CD4-positive, alpha-beta T cell (primary cell): ENCODE results near the gene RBM20. TPM values are rescaled to one million over a fixed set of nuclear protein-coding genes. Genes with fewer than 3 reads are reported as not detected.

ENCODE experiments used
- ATAC-seq: fragments of 200-7000 bp; cut with Tn5 transposase; one replicate; pipeline ENCODE4 v1.10.0; 2022; ENCODE audit warnings: mild to moderate bottlenecking; ENCODE audit not compliant: poor library complexity
- CTCF ChIA-PET: fragments of 350-600 bp; sonication (Branson Sonifier 250); formaldehyde crosslinking; loops from one replicate; lab custom pipeline; 2021; ENCODE audit warnings: antibody characterized with exemption, inconsistent platforms; lab: Charles Lee
- POLR2A ChIA-PET: fragments of 350-600 bp; sonication (Branson Sonifier 250); formaldehyde crosslinking; loops from one replicate; lab custom pipeline; 2021; ENCODE audit warnings: antibody characterized with exemption, inconsistent platforms; lab: Charles Lee
- DNase-seq, 14 experiments: peaks; one replicate each; pipeline ENCODE4 v3.0.0-alpha.2; 2013 to 2020; ENCODE audit warnings: mixed read lengths in 2 of 14
- H3K27ac ChIP-seq, 2 donors: one replicate each; pipeline versions ENCODE4 v1.5.1 to v1.7.0; 2013; ENCODE audit warnings: low read length in 2 of 2, low read depth in 1 of 2, mild to moderate bottlenecking in 1 of 2
- H3K27me3 ChIP-seq, 2 experiments: 1 replicate in 1 of 2; 2 replicates in 1 of 2; pipeline versions ENCODE4 v1.6.1 to v1.7.0; 2013; ENCODE audit warnings: low read length in 2 of 2, control low read depth in 1 of 2, mild to moderate bottlenecking in 1 of 2, moderate library complexity in 1 of 2; ENCODE audit not compliant: insufficient read depth in 2 of 2, control insufficient read depth in 1 of 2
- H3K36me3 ChIP-seq: one replicate; pipeline ENCODE4 v1.6.1; 2013; ENCODE audit warnings: low read length, control low read depth; ENCODE audit not compliant: insufficient read depth
- H3K4me1 ChIP-seq: one replicate; pipeline ENCODE4 v1.6.1; 2013; ENCODE audit warnings: low read length, control low read depth; ENCODE audit not compliant: insufficient read depth
- H3K4me3 ChIP-seq: one replicate; pipeline ENCODE4 v1.5.1; 2013; ENCODE audit warnings: mild to moderate bottlenecking, low read length, moderate library complexity
- H3K9me3 ChIP-seq, 2 experiments: 1 replicate in 1 of 2; 2 replicates in 1 of 2; pipeline versions ENCODE4 v1.6.1 to v1.7.0; 2013; ENCODE audit warnings: low read length in 2 of 2, mild to moderate bottlenecking in 2 of 2, control low read depth in 1 of 2, moderate library complexity in 1 of 2; ENCODE audit not compliant: control insufficient read depth in 1 of 2, insufficient read depth in 1 of 2
- H3K27ac Mint-ChIP-seq: one replicate; pipeline ENCODE4 v1.8.0; 2020; ENCODE audit warnings: mixed read lengths
- H3K27me3 Mint-ChIP-seq: one replicate; pipeline ENCODE4 v1.8.0; 2021; ENCODE audit warnings: mixed read lengths
- H3K36me3 Mint-ChIP-seq: one replicate; pipeline ENCODE4 v1.8.0; 2021; ENCODE audit warnings: low read depth, mixed read lengths
- H3K4me1 Mint-ChIP-seq: one replicate; pipeline ENCODE4 v1.8.0; 2021; ENCODE audit warnings: low read depth, mixed read lengths
- H3K4me3 Mint-ChIP-seq: one replicate; pipeline ENCODE4 v1.8.0; 2020; ENCODE audit warnings: mild to moderate bottlenecking, mixed read lengths
- H3K9me3 Mint-ChIP-seq: one replicate; pipeline ENCODE4 v1.8.0; 2020; ENCODE audit warnings: mixed read lengths
- intact Hi-C, 2 experiments: fragments of 100-400 bp; cut with DNase I in 1 of 2; cut with micrococcal nuclease in 1 of 2; formaldehyde crosslinking; loops; one replicate each; pipeline versions ENCODE4 v1.15.1 to v1.9.0; 2023 to 2025; cut with DNase I, micrococcal nuclease
- total RNA-seq, 174 experiments: library from RNA in 2 of 174; stranded (reverse) in 2 of 174; gene quantifications; one replicate each; pipeline ENCODE4 v1.2.3 and lab custom pipeline; 2021 to 2026
- TF ChIP-seq, protein P1 (sequence below): fragments of 200-600 bp; IDR thresholded peaks from one replicate; pipeline ENCODE4 v1.8.0; 2022; ENCODE audit warnings: antibody characterized with exemption, mild to moderate bottlenecking

The RBM20 gene
- total RNA-seq, 2 experiments from 2014 or later, result 0.91 to 1.1 TPM

DNA sequence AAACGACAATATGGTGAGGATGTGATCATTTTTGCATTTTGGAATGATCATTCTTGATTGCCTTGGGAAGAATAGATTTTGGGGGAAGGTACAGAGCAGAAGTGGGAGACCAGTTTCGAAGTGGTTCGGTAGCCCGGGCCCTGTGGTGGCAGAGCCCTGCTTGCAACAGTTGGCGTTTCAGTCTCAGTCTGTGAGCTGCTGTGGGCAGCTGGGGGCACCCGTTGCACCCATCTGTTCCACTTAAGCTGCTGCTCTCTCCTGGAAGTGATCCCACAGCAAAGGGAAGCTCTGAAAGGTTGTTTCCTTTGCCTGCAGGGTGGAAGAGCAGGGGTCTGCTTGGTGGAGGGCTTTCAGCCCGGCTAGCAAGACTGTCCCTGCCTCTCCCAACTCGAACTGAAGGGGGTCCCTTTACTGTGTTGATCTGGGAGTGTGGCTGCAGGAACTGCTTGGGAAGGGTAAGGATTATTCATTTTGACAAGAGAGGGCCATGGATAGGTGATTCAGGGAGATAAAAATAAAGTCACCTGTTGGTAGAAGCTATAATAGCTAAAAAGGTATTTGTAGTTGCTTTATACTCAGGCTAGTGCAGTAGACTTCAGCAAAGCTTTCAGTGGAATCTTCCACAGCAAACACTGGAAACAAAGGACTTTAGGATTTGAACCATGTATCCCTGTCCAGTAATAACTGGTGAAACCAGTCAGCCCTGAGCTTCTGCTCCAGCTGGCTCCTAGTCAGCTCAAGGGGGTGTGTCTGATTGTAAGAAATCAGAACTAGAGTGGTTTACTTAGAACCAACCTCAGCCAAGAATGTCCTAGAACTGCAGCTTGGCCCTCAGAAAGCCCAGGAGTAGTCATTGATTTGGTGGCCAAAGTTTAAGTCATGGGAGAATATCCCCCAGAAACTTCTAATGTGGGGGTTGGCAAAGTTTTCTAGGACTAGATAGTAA lies 174.4 kb downstream of the RBM20 start:
- ATAC-seq, result no peak
- Mint-ChIP-seq H3K9me3 (no peaks in the 10 kb centered on the region), H3K27ac (no peak overlapping the region), H3K4me3 (no peak overlapping the region), H3K36me3 (no peaks in the 10 kb centered on the region), H3K27me3 (no peaks in the 10 kb centered on the region), H3K4me1 (peaks cover 55% of the 10 kb centered on the region)
- Histone ChIP-seq H3K9me3 (no peaks in the 10 kb centered on the region), H3K4me1 (peaks cover 18% of the 10 kb centered on the region), H3K36me3 (no peaks in the 10 kb centered on the region), H3K4me3 (no peak overlapping the region), H3K27me3 (no peaks in the 10 kb centered on the region), H3K27ac (no peak overlapping the region)
- TF ChIP-seq, protein P1, sequence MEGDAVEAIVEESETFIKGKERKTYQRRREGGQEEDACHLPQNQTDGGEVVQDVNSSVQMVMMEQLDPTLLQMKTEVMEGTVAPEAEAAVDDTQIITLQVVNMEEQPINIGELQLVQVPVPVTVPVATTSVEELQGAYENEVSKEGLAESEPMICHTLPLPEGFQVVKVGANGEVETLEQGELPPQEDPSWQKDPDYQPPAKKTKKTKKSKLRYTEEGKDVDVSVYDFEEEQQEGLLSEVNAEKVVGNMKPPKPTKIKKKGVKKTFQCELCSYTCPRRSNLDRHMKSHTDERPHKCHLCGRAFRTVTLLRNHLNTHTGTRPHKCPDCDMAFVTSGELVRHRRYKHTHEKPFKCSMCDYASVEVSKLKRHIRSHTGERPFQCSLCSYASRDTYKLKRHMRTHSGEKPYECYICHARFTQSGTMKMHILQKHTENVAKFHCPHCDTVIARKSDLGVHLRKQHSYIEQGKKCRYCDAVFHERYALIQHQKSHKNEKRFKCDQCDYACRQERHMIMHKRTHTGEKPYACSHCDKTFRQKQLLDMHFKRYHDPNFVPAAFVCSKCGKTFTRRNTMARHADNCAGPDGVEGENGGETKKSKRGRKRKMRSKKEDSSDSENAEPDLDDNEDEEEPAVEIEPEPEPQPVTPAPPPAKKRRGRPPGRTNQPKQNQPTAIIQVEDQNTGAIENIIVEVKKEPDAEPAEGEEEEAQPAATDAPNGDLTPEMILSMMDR, result no peak
- DNase-seq, result no peak
- ChIA-PET POLR2A (interaction anchor here (1.0 to 1.9 kb wide), 2 partner anchors 10 to 11 kb away, joined by 3 to 6 read pairs; no protein-coding TSS in a partner anchor), CTCF (interaction anchor here (1.2 kb wide), 1 partner anchor 10 kb away, joined by 3 read pairs; no protein-coding TSS in a partner anchor)
- intact Hi-C loops, result loop anchor here in 1 of 2 experiments (5.0 kb wide), 1 partner anchor 54 kb away; the partner anchor contains the start of gene PDCD4

DNA sequence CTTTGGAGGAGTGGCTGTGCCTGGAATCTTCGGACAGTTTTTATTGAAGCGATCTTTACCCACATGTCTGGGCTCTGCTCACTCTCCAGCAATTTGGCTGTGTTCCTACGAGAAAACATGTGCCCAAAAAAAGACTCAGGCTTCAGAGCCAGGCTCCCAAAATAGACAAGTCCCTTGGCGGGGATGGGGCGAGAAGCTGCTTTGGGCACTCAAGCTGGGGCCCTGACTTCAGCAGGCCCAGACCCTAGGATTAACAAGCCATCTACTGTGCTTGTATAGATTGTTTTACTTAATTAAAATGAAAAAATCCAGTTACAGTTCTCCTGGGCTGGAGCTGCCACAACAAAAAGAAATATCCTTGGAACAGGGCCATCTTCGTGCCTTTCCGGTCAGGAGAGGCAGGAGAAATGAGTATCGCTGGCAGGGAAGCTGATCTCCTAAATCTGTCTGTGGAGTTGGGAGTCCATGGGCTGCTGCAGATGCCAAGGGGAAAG lies 176.2 kb downstream of the RBM20 start:
- DNase-seq, result no peak
- H3K36me3 Mint-ChIP-seq, result no peaks in the 10 kb centered on the region
- H3K27ac ChIP-seq, result no peak overlapping the region
- TF ChIP-seq, protein P1, result no peak
- no peak for ATAC-seq
- no peak overlapping the region for H3K4me3 Mint-ChIP-seq
- ChIA-PET CTCF (no interaction called here), POLR2A (interaction anchor here (1.1 to 1.6 kb wide), 2 partner anchors 12 to 73 kb away, joined by 3 read pairs; no protein-coding TSS in a partner anchor)
- H3K9me3 ChIP-seq, result no peaks in the 10 kb centered on the region
- H3K27me3 ChIP-seq, result no peaks in the 10 kb centered on the region
- no peaks in the 10 kb centered on the region for H3K27me3 Mint-ChIP-seq
- no peak overlapping the region for H3K4me3 ChIP-seq
- peaks cover 42% of the 10 kb centered on the region for H3K4me1 Mint-ChIP-seq
- H3K27ac Mint-ChIP-seq, result no peak overlapping the region
- H3K4me1 ChIP-seq, result peaks cover 15% of the 10 kb centered on the region
- H3K9me3 Mint-ChIP-seq, result no peaks in the 10 kb centered on the region
- intact Hi-C loops, result no loop called here
- H3K36me3 ChIP-seq, result no peaks in the 10 kb centered on the region

DNA sequence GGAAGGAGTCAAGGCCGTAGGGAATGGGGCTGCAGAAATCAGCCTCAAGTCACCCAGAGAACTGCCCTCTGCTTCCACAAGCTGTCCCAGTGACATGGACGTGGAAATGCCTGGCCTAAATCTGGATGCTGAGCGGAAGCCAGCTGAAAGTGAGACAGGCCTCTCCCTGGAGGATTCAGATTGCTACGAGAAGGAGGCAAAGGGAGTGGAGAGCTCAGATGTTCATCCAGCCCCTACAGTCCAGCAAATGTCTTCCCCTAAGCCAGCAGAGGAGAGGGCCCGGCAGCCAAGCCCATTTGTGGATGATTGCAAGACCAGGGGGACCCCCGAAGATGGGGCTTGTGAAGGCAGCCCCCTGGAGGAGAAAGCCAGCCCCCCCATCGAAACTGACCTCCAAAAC lies 177.4 kb downstream of the RBM20 start:
- H3K36me3 Mint-ChIP-seq, result no peaks in the 10 kb centered on the region
- ChIA-PET POLR2A (interaction anchor here (1.1 to 1.6 kb wide), 2 partner anchors 11 to 72 kb away, joined by 3 read pairs; no protein-coding TSS in a partner anchor), CTCF (interaction anchor here (1.3 kb wide), 1 partner anchor 51 kb away, joined by 3 read pairs; no protein-coding TSS in a partner anchor)
- no peaks in the 10 kb centered on the region for H3K27me3 Mint-ChIP-seq
- Histone ChIP-seq H3K9me3 (no peaks in the 10 kb centered on the region), H3K36me3 (no peaks in the 10 kb centered on the region), H3K27me3 (no peaks in the 10 kb centered on the region), H3K27ac (no peak overlapping the region), H3K4me3 (no peak overlapping the region), H3K4me1 (peaks cover 12% of the 10 kb centered on the region)
- ATAC-seq, result no peak
- peaks cover 32% of the 10 kb centered on the region for H3K4me1 Mint-ChIP-seq
- intact Hi-C loops, result no loop called here
- TF ChIP-seq, protein P1, result no peak
- no peak overlapping the region for H3K4me3 Mint-ChIP-seq
- no peak overlapping the region for H3K27ac Mint-ChIP-seq
- no peak for DNase-seq
- no peaks in the 10 kb centered on the region for H3K9me3 Mint-ChIP-seq
